ENCODE results near the gene TENM3.

The TENM3 gene

GRCh38 chr4:182519528-182519927 is 276.3 kb downstream of the TENM3 start:
- H3K79me2 ChIP-seq (ENCODE audit: low read length), result no peaks in the 10 kb centered on the region
- H3K27ac ChIP-seq (ENCODE audit: low read length), result no peak overlapping the region
- no peak overlapping the region for H3K9ac ChIP-seq (ENCODE audit: low read length)
- no peak overlapping the region for H3K4me3 ChIP-seq (ENCODE audit: low read length)
- no peaks in the 10 kb centered on the region for H4K20me1 ChIP-seq (ENCODE audit: insufficient read depth, low read length)
- H3K27me3 ChIP-seq (ENCODE audit: low read depth, low read length), result no peaks in the 10 kb centered on the region
- no peaks in the 10 kb centered on the region for H3K4me1 ChIP-seq (ENCODE audit: low read length)
- TF ChIP-seq CTCF (IDR thresholded peaks at IDR 0.05; ENCODE audit: low read depth, low read length) (no peak), EZH2phosphoT487 (IDR thresholded peaks at IDR 0.05; ENCODE audit: low read depth) (no peak)
- H3K4me2 ChIP-seq (ENCODE audit: low read length), result no peak overlapping the region
- no peak overlapping the region for H2AFZ ChIP-seq (ENCODE audit: low read depth, low read length)
- H3K36me3 ChIP-seq (replicated peaks; ENCODE audit: low read depth, low read length), result no peaks in the 10 kb centered on the region
- no peaks in the 10 kb centered on the region for H3K9me3 ChIP-seq (ENCODE audit: insufficient read depth, low read length)

GRCh38 chr4:182521011-182521410 is 277.8 kb downstream of the TENM3 start:
- Histone ChIP-seq H3K27ac (ENCODE audit: low read length) (no peak overlapping the region), H2AFZ (ENCODE audit: low read depth, low read length) (no peak overlapping the region), H3K9ac (ENCODE audit: low read length) (no peak overlapping the region), H3K9me3 (ENCODE audit: insufficient read depth, low read length) (no peaks in the 10 kb centered on the region), H3K4me2 (ENCODE audit: low read length) (no peak overlapping the region), H4K20me1 (ENCODE audit: insufficient read depth, low read length) (no peaks in the 10 kb centered on the region), H3K79me2 (ENCODE audit: low read length) (no peaks in the 10 kb centered on the region), H3K4me1 (ENCODE audit: low read length) (no peaks in the 10 kb centered on the region), H3K27me3 (ENCODE audit: low read depth, low read length) (no peaks in the 10 kb centered on the region), H3K4me3 (ENCODE audit: low read length) (no peak overlapping the region), H3K36me3 (replicated peaks; ENCODE audit: low read depth, low read length) (no peaks in the 10 kb centered on the region)
- TF ChIP-seq CTCF (IDR thresholded peaks at IDR 0.05; ENCODE audit: low read depth, low read length) (no peak), EZH2phosphoT487 (IDR thresholded peaks at IDR 0.05; ENCODE audit: low read depth) (no peak)

- Histone ChIP-seq H3K9ac (ENCODE audit: low read length) (no peak overlapping the region), H3K36me3 (replicated peaks; ENCODE audit: low read depth, low read length) (no peaks in the 10 kb centered on the region), H2AFZ (ENCODE audit: low read depth, low read length) (no peak overlapping the region), H3K9me3 (ENCODE audit: insufficient read depth, low read length) (no peaks in the 10 kb centered on the region), H3K79me2 (ENCODE audit: low read length) (no peaks in the 10 kb centered on the region), H3K27ac (ENCODE audit: low read length) (no peak overlapping the region), H4K20me1 (ENCODE audit: insufficient read depth, low read length) (no peaks in the 10 kb centered on the region), H3K4me2 (ENCODE audit: low read length) (no peak overlapping the region), H3K27me3 (ENCODE audit: low read depth, low read length) (no peaks in the 10 kb centered on the region), H3K4me1 (ENCODE audit: low read length) (no peaks in the 10 kb centered on the region), H3K4me3 (ENCODE audit: low read length) (no peak overlapping the region)
- no peak for TF ChIP-seq EZH2phosphoT487 (IDR thresholded peaks at IDR 0.05; ENCODE audit: low read depth)
- TF ChIP-seq CTCF (IDR thresholded peaks at IDR 0.05; ENCODE audit: low read depth, low read length), result no peak
Observed at GRCh38 chr4:182528819-182529218, 285.6 kb downstream of the TENM3 start.

- Histone ChIP-seq H3K27ac (ENCODE audit: low read length) (no peak overlapping the region), H4K20me1 (ENCODE audit: insufficient read depth, low read length) (no peaks in the 10 kb centered on the region), H3K4me2 (ENCODE audit: low read length) (no peak overlapping the region), H3K9me3 (ENCODE audit: insufficient read depth, low read length) (no peaks in the 10 kb centered on the region), H3K4me3 (ENCODE audit: low read length) (no peak overlapping the region), H3K4me1 (ENCODE audit: low read length) (no peaks in the 10 kb centered on the region), H2AFZ (ENCODE audit: low read depth, low read length) (peak overlapping the region; percentile 58; the same call in 1 of the 2 replicates), H3K9ac (ENCODE audit: low read length) (no peak overlapping the region), H3K27me3 (ENCODE audit: low read depth, low read length) (no peaks in the 10 kb centered on the region), H3K36me3 (replicated peaks; ENCODE audit: low read depth, low read length) (no peaks in the 10 kb centered on the region), H3K79me2 (ENCODE audit: low read length) (no peaks in the 10 kb centered on the region)
- TF ChIP-seq CTCF (IDR thresholded peaks at IDR 0.05; ENCODE audit: low read depth, low read length) (no peak), EZH2phosphoT487 (IDR thresholded peaks at IDR 0.05; ENCODE audit: low read depth) (no peak)
Observed at GRCh38 chr4:182530451-182530850, 287.2 kb downstream of the TENM3 start.
